T-helper 2 cell treated with Interferon-gamma antibody and Interleukin-4, amounts not matched to agents 5 μg/mL and 100 μg/mL, for 36 hours (primary cell): ENCODE data around the gene EPB41L4A.
A peak's percentile ranks its signal among the peaks of the same experiment; 100 is the strongest.
"Not testable (repeated sequence)": the region's sequence is repeated elsewhere in the genome, so short reads cannot be mapped to it uniquely, and the experiment has no call there.

Experiments
- DNase-seq: peaks from one replicate; pipeline ENCODE4 v3.0.0; 2021; ENCODE audit warnings: low spot score
- H3K27ac Mint-ChIP-seq: one replicate; pipeline ENCODE4 v1.8.0; 2021; ENCODE audit warnings: mild to moderate bottlenecking, mixed read lengths
- H3K27me3 Mint-ChIP-seq: one replicate; pipeline ENCODE4 v1.8.0; 2021; ENCODE audit warnings: low read depth, mixed read lengths
- H3K36me3 Mint-ChIP-seq: one replicate; pipeline ENCODE4 v1.8.0; 2021; ENCODE audit warnings: low read depth, mixed read lengths
- H3K4me1 Mint-ChIP-seq: one replicate; pipeline ENCODE4 v1.8.0; 2021; ENCODE audit warnings: low read depth, mixed read lengths
- H3K4me3 Mint-ChIP-seq: one replicate; pipeline ENCODE4 v1.8.0; 2022; ENCODE audit warnings: mild to moderate bottlenecking, moderate library complexity, mixed read lengths
- H3K9me3 Mint-ChIP-seq: one replicate; pipeline ENCODE4 v1.8.0; 2021; ENCODE audit warnings: mixed read lengths

The EPB41L4A gene

GRCh38 chr5:112419164-112419985, at the start of gene EPB41L4A:
Gene EPB41L4A (minus strand): TSS chr5:112419277. CDS start chr5:112419039, 238 bp downstream.
- DNase-seq, result no peak
- H3K9me3 Mint-ChIP-seq, result no peaks in the 10 kb centered on the region

DNA sequence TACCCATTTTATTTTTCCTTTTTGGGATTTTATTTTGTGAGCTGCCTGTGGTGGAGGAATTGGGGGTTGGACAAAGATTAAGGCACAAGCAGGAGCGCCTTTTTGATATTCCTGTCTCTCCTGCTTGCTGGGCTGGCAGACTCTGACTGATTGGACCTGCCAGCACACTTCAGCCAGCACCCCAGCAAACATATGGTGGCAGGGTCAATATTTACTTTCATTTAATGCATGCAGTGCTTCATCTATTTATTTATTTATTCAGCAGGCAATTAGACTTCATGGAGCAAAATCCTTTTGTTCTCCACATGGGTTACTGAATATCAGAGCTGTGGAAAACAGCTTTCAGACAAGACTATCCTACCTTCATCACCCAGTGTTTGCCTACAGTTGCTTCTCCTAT, 48.4 kb upstream of the EPB41L4A start:
- no peak overlapping the region for H3K4me3 Mint-ChIP-seq
- H3K36me3 Mint-ChIP-seq, result no peaks in the 10 kb centered on the region
- H3K27me3 Mint-ChIP-seq, result no peaks in the 10 kb centered on the region
- no peaks in the 10 kb centered on the region for H3K4me1 Mint-ChIP-seq
- DNase-seq, result no peak
- H3K9me3 Mint-ChIP-seq, result no peaks in the 10 kb centered on the region
- no peak overlapping the region for H3K27ac Mint-ChIP-seq

More at GRCh38 chr5:112419164-112419985, at the start of gene EPB41L4A:
- peaks cover 9% of the 10 kb centered on the region for H3K4me1 Mint-ChIP-seq
- peak within 1 kb of the TSS; percentile 82 for H3K4me3 Mint-ChIP-seq
- H3K36me3 Mint-ChIP-seq, result no peaks in the 10 kb centered on the region
- H3K27ac Mint-ChIP-seq, result peak within 1 kb of the TSS; percentile 29
- H3K27me3 Mint-ChIP-seq, result peaks cover 64% of the 10 kb centered on the region

DNA sequence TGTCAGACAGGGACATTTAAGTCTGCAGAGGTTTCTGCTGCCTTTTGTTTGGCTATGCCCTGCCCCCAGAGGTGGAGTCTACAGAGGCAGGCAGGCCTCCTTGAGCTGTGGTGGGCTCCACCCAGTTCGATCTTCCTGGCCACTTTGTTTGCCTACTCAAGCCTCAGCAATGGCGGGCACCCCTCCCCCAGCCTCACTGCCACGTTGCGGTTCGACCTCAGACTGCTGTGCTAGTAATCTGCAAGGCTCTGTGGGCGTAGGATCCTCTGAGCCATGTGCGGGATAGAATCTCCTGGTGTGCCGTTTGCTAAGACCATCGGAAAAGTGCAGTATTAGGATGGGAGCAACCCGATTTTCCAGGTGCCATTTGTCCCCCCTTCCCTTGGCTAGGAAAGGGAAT, 47.2 kb upstream of the EPB41L4A start:
- H3K36me3 Mint-ChIP-seq, H3K27ac Mint-ChIP-seq, H3K4me3 Mint-ChIP-seq: not testable (repeated sequence)

DNA sequence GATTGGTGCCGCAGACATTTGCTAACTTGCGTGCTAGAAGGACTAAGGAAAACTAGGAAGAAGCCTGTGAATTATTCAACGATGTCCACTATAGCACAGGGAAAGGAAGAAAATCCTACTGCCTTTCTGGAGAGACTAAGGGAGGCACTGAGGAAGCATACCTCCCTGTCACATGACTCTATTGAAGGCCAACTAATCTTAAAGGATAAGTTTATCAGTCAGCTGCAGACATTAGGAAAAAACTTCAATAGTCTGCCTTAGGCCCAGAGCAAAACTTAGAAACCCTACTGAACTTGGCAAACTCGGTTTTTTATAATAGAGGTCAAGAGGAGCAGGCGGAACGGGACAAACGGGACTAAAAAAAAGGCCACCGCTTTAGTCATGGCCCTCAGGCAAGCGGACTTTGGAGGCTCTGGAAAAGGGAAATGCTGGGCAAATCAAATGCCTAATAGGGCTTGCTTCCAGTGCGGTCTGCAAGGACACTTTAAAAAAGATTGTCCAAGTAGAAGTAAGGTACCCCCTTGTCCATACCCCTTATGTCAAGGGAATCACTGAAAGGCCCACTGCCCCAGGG, 28.2 kb upstream of the EPB41L4A start:
- not testable (repeated sequence) for H3K36me3 Mint-ChIP-seq, H3K27ac Mint-ChIP-seq, H3K4me3 Mint-ChIP-seq, H3K27me3 Mint-ChIP-seq, H3K4me1 Mint-ChIP-seq, DNase-seq, H3K9me3 Mint-ChIP-seq

More for the DNA sequence above, 47.2 kb upstream of the EPB41L4A start:
- H3K27me3 Mint-ChIP-seq, H3K4me1 Mint-ChIP-seq, DNase-seq, H3K9me3 Mint-ChIP-seq: not testable (repeated sequence)

- no peaks in the 10 kb centered on the region for H3K9me3 Mint-ChIP-seq
- H3K4me1 Mint-ChIP-seq, result no peaks in the 10 kb centered on the region
- H3K36me3 Mint-ChIP-seq, result no peaks in the 10 kb centered on the region
- no peak overlapping the region for H3K4me3 Mint-ChIP-seq
- H3K27ac Mint-ChIP-seq, result no peak overlapping the region
- no peak for DNase-seq
- H3K27me3 Mint-ChIP-seq, result no peaks in the 10 kb centered on the region
These were observed 26.7 kb upstream of the EPB41L4A start for GRCh38 chr5:112445626-112446350.

- H3K27ac Mint-ChIP-seq, H3K4me3 Mint-ChIP-seq, H3K27me3 Mint-ChIP-seq, H3K4me1 Mint-ChIP-seq, DNase-seq, H3K9me3 Mint-ChIP-seq, H3K36me3 Mint-ChIP-seq: not testable (repeated sequence)
These were observed 24.9 kb upstream of the EPB41L4A start for GRCh38 chr5:112443932-112444331.

DNA sequence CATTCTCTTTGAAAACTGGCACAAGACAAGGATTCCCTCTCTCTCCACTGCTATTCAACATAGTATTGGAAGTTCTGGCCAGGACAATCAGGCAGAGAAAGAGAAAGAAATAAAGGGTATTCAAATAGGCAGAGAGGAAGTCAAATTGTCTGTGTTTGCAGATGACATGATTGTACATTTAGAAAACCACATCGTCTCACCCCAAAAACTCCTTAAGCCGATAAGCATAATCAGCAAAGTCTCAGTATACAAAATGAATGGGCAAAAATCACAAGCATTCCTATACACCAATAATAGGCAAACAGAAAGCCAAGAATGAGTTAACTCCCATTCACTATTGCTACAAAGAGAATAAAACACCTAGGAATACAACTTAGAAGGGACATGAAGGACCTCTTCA, 21.0 kb upstream of the EPB41L4A start:
- H3K36me3 Mint-ChIP-seq, result no peaks in the 10 kb centered on the region

DNA sequence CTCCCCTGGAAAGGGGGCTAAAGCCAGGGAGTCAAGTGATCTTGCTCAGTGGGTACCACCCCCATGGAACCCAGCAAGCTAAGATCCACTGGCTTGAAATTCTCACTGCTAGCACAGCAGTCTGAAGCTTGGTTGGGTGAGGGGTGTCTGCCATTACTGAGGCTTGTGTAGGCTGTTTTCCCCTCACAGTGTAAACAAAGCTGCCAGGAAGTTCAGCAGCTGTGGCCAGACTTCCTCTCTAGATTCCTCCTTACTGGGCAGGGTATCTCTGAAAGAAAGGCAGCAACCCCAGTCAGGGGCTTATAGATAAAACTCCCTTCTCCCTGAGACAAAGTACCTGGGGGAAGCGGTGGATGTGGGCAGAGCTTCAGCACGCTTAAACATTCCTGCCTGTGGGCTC, 17.1 kb upstream of the EPB41L4A start:
- no peak for DNase-seq
- Mint-ChIP-seq H3K9me3 (no peaks in the 10 kb centered on the region), H3K36me3 (no peaks in the 10 kb centered on the region), H3K4me1 (no peaks in the 10 kb centered on the region), H3K27ac (no peak overlapping the region), H3K4me3 (no peak overlapping the region), H3K27me3 (no peaks in the 10 kb centered on the region)

More for the DNA sequence above, 21.0 kb upstream of the EPB41L4A start:
- H3K27ac Mint-ChIP-seq, result no peak overlapping the region
- DNase-seq, result no peak
- H3K9me3 Mint-ChIP-seq, result no peaks in the 10 kb centered on the region
- no peak overlapping the region for H3K4me3 Mint-ChIP-seq
- no peaks in the 10 kb centered on the region for H3K27me3 Mint-ChIP-seq
- H3K4me1 Mint-ChIP-seq, result no peaks in the 10 kb centered on the region

GRCh38 chr5:112434641-112435040, 15.6 kb upstream of the EPB41L4A start:
- Mint-ChIP-seq H3K4me1 (no peaks in the 10 kb centered on the region), H3K36me3 (no peaks in the 10 kb centered on the region), H3K4me3 (no peak overlapping the region), H3K27me3 (no peaks in the 10 kb centered on the region), H3K27ac (no peak overlapping the region), H3K9me3 (no peaks in the 10 kb centered on the region)
- DNase-seq, result no peak

GRCh38 chr5:112426202-112426601, 7.1 kb upstream of the EPB41L4A start:
- H3K27ac Mint-ChIP-seq, H3K4me3 Mint-ChIP-seq, H3K9me3 Mint-ChIP-seq, DNase-seq, H3K4me1 Mint-ChIP-seq, H3K36me3 Mint-ChIP-seq: not testable (repeated sequence)
- peaks cover 19% of the 10 kb centered on the region for H3K27me3 Mint-ChIP-seq

DNA sequence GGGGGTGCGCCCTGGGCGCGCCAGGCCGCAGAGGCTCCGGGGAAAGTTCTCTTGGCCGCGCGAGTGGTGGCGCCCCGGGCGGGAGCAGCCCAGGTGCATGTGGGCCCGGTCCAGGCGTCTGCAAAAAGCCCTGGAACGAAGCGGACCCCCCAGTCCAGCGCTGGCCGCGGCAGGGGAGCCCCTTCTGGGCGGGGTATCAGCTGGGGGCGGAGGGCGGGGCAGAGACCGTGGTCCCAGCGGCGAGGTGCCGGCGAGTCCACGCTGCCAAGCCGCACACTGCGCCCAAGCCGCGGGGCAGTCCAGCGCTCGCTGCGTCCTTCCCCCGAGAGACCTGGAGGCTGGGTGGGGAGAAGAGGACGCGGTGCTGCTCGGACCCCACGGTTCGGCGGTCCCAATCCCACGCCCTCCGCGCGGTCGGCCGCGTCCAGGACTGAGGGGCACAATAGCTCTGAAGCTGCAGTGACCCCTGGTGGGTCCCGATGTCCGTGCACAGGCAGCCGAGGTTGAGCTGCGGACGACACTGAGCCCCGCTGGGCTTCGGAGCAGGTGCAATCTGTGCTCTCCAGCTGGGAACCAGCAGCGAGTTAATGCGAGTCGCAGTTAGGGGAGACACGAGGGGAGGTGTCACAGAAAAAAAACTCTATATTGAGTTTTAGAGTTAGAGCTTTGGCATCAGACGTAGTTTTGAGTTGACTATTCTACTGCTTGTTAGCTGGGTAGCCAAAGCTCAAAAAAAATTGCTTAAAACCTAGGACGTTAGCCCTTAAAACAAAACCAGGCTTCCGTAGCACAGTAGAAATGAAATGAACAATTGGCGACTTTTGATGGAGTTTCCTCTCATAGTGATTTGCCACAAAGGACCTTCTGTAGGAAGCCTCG, 1.1 kb upstream of the EPB41L4A start:
- DNase-seq, result peak; percentile 37
- peaks cover 60% of the 10 kb centered on the region for H3K27me3 Mint-ChIP-seq
- peaks cover 9% of the 10 kb centered on the region for H3K4me1 Mint-ChIP-seq

DNA sequence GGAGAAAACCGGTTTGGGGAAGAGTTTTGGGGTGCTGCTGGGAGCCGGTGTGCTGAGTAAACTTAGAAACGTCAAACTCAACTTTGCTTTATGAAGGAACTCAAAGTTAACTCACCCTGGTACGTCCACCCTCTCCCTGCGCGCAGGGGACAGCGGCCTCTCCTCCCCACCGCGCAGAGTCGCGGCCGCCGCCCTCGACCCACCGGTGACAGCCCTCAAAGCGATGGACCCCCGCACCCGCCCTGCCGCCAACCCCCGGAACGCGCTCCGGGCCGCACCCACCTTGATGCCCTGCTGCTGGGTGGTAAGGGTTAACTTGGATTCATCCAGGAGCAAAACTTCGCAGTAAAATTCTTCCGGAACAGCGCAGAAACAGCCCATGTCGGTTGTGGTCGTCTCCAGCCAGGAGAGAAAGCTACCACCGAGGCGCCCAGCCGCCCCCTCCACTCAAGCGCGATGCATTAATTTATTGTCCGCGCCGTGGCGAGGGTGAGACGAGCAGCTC, 366 bp downstream of the EPB41L4A start:
- H3K27ac Mint-ChIP-seq, result no peak overlapping the region
- H3K27me3 Mint-ChIP-seq, result peaks cover 68% of the 10 kb centered on the region
- DNase-seq, result no peak
- no peaks in the 10 kb centered on the region for H3K9me3 Mint-ChIP-seq
- no peaks in the 10 kb centered on the region for H3K36me3 Mint-ChIP-seq
- peaks cover 9% of the 10 kb centered on the region for H3K4me1 Mint-ChIP-seq
- H3K4me3 Mint-ChIP-seq, result peak overlapping the region; percentile 82

More for the DNA sequence above, 1.1 kb upstream of the EPB41L4A start:
- peak overlapping the region; percentile 54 for H3K4me3 Mint-ChIP-seq
- no peaks in the 10 kb centered on the region for H3K36me3 Mint-ChIP-seq
- H3K9me3 Mint-ChIP-seq, result no peaks in the 10 kb centered on the region
- no peak overlapping the region for H3K27ac Mint-ChIP-seq

DNA sequence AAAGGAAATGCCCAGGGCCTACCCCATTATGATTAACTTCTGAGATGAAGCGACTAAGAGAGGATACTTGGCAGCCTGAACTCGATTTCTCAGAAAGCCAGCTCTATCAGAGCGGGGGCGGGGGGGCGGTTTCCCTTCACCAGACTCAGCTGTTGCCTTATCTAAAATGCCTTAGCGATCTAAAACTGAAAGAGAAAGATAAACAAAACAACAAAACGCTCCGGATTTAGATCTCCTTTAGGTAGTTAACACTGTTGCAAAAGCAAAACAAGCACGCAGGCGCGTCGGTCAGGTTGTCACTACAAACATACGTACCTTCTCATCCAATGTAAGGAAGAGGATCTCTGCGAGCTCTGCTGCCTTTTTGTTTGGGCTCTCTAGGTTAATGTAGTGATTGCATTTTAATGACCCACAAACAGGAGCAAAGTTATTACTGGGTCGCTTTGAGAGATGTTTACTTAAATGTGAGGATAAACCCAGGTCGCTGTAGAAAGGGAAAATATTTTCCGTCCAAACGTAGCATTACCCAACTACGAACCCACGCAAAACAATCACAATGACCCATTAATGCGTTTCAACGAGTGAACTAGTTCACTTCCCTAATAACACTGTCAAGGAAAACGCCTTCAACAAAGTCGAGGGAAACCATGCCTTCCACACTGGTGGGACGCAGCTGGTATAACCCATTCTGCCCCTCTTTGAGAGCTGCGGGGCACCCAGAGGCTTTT, 982 bp downstream of the EPB41L4A start:
- Mint-ChIP-seq H3K4me3 (peak overlapping the region; percentile 82), H3K27me3 (peaks cover 74% of the 10 kb centered on the region), H3K27ac (peak overlapping the region; percentile 29), H3K36me3 (no peaks in the 10 kb centered on the region), H3K4me1 (peaks cover 9% of the 10 kb centered on the region), H3K9me3 (no peaks in the 10 kb centered on the region)
- DNase-seq, result peak; percentile 72
